ENCODE data around the gene MBD2. TPM values are rescaled to one million over a fixed set of nuclear protein-coding genes. Genes with fewer than 3 reads are reported as not detected.

The MBD2 gene
- total RNA-seq, 5 donors from 2014 or later (not counting 1 experiment from before 2014, with no cell fraction given) = 83.8 to 107 (median 97.5) TPM

DNA sequence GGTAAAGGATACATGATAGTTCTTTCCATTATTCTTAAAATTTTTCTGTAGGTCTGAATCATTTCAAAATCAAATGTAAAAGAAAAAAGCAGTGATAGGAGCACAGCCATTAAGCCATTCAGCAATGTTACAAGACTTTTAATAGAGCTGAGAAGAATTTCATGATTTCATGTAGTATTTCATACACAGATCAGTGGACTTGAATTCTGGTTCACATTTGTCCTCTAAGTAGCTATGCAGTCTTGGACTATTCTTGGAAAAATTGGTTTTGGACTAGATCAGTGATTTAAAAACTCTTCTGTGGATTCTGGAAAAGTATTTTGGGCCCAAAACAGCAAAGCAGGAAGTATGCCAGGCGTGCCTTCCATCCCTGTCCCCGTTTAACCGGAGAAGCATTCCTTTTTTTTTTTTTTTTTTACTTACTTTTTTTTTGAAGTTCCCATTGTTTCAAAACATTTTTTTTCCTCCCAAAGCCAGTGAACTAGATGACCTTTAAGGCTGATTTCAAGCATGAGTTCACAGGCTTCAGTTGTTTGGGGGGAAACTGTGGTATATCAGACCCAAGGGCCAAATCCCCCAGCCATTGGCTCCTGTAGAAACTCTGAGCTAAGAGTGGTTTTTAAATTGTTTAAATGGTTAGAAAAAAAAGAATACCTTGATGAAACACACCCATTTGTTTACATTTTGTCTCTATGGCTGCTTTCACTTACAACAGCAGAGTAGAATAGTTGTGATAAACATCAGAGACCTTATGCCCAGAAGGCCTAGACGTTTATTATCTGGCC is 27.3 kb upstream of the MBD2 start:
- H3K4me3 ChIP-seq (ENCODE audit: control insufficient read depth in 1 of 2, extremely low read depth in 1 of 2, low read length in 1 of 2) = no peak overlapping the region
- no peaks in the 10 kb centered on the region for H3K27me3 Mint-ChIP-seq
- WGBS (ENCODE audit: insufficient coverage) = 100% methylated on average over 1 of the region's 4 CpGs
- no peaks in the 10 kb centered on the region for H3K27me3 ChIP-seq (replicated peaks in 1 of 2; ENCODE audit: control insufficient read depth in 2 of 2, extremely low read depth in 1 of 2, insufficient read depth in 2 of 2, low read length in 1 of 2)
- H3K4me1 ChIP-seq (ENCODE audit: control insufficient read depth in 1 of 2, extremely low read depth in 1 of 2, insufficient read depth in 2 of 2, low read length in 2 of 2) = peaks cover 5 to 16% of the 10 kb centered on the region in 2 experiments
- DNase-seq (no peak), ATAC-seq (replicated peaks in 1 of 4) (no peak)
- H3K36me3 Mint-ChIP-seq = no peaks in the 10 kb centered on the region
- no peaks in the 10 kb centered on the region for H3K36me3 ChIP-seq (ENCODE audit: control insufficient read depth in 2 of 2, extremely low read depth in 1 of 2, insufficient read depth in 1 of 2, low read length in 1 of 2)
- H3K9me3 Mint-ChIP-seq = no peaks in the 10 kb centered on the region
- no peak overlapping the region for H3K4me3 Mint-ChIP-seq
- ChIA-PET POLR2A (interaction anchor here (0.6 to 0.7 kb wide), 2 partner anchors 12 to 44 kb away, joined by 3 to 6 read pairs; no protein-coding TSS in a partner anchor), CTCF (interaction anchor here in 1 of 2 donors (0.8 kb wide), 1 partner anchor 80 kb away, joined by 4 read pairs; no protein-coding TSS in a partner anchor)
- H3K4me1 Mint-ChIP-seq = peaks cover 15 to 25% (median 22%) of the 10 kb centered on the region in 3 donors
- H3K27ac Mint-ChIP-seq = no peak overlapping the region
- H3K9me3 ChIP-seq = no peaks in the 10 kb centered on the region
- no peak overlapping the region for H3K27ac ChIP-seq (ENCODE audit: low read length)

DNA sequence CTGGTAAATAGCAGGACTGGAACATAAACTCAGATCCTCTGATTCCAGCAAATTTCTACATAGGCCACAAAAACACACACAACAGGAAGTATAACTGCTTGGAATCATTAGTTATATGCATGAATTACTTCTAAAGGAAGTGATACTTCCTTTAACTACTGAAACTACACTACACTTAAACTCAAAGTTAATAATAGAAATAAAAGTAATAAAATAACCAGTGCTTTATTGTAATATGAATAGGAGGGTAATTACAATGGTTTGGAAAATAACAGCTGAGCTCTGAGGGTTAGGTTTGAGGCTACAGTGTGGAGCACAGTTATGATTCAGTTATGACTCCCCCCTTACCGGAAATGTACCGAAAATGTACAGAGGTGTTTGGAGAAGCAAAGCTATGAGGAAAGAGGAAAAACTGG is 26.4 kb upstream of the MBD2 start:
- Histone ChIP-seq H3K36me3 (ENCODE audit: control insufficient read depth in 2 of 2, extremely low read depth in 1 of 2, insufficient read depth in 1 of 2, low read length in 1 of 2) (no peaks in the 10 kb centered on the region), H3K4me1 (ENCODE audit: control insufficient read depth in 1 of 2, extremely low read depth in 1 of 2, insufficient read depth in 2 of 2, low read length in 2 of 2) (peaks cover 8 to 17% of the 10 kb centered on the region in 2 experiments), H3K27me3 (replicated peaks in 1 of 2; ENCODE audit: control insufficient read depth in 2 of 2, extremely low read depth in 1 of 2, insufficient read depth in 2 of 2, low read length in 1 of 2) (no peaks in the 10 kb centered on the region), H3K9me3 (no peaks in the 10 kb centered on the region), H3K27ac (ENCODE audit: low read length) (no peak overlapping the region), H3K4me3 (ENCODE audit: control insufficient read depth in 1 of 2, extremely low read depth in 1 of 2, low read length in 1 of 2) (no peak overlapping the region)
- no peak for DNase-seq
- ChIA-PET CTCF (interaction anchor here in 1 of 2 donors (0.7 kb wide), 1 partner anchor 19 kb away, joined by 4 read pairs; no protein-coding TSS in a partner anchor), POLR2A (interaction anchor here (0.6 to 0.7 kb wide), 3 partner anchors 13 to 93 kb away, joined by 4 to 6 read pairs (median 6); partner anchors contain the start of gene POLI (in 1 of the 2))
- Mint-ChIP-seq H3K36me3 (no peaks in the 10 kb centered on the region), H3K4me1 (peaks cover 15 to 26% (median 22%) of the 10 kb centered on the region in 3 donors), H3K27me3 (no peaks in the 10 kb centered on the region), H3K4me3 (no peak overlapping the region), H3K27ac (no peak overlapping the region), H3K9me3 (no peaks in the 10 kb centered on the region)
- no peak for ATAC-seq (replicated peaks in 1 of 4)
- no CpG with 5 or more reads among the region's 2 CpGs for WGBS (ENCODE audit: insufficient coverage)

- Mint-ChIP-seq H3K9me3 (no peaks in the 10 kb centered on the region), H3K27ac (peak overlapping the region; percentile 85 to 95), H3K4me1 (peaks cover 15 to 26% (median 22%) of the 10 kb centered on the region in 3 donors), H3K4me3 (peak overlapping the region in 2 of 3 donors; percentile 32 to 52), H3K36me3 (no peaks in the 10 kb centered on the region), H3K27me3 (peaks cover 0 to 3% of the 10 kb centered on the region in 2 donors)
- WGBS (ENCODE audit: insufficient coverage) = no CpG with 5 or more reads among the region's 9 CpGs
- CTCF ChIA-PET = interaction anchor here (0.6 to 1.0 kb wide), 4 partner anchors 18 to 592 kb away, joined by 3 to 7 read pairs (median 3); partner anchors contain the start of gene POLI (in 1 of the 2)
- H3K27ac ChIP-seq (ENCODE audit: low read length) = peak overlapping the region; percentile 53
- H3K4me3 ChIP-seq (ENCODE audit: control insufficient read depth in 1 of 2, extremely low read depth in 1 of 2, low read length in 1 of 2) = no peak overlapping the region
- POLR2A ChIA-PET = interaction anchor here in 1 of 2 donors (0.5 kb wide), 1 partner anchor 24 kb away, joined by 3 read pairs; no protein-coding TSS in a partner anchor
- ATAC-seq (replicated peaks in 1 of 4) (peak in 3 of 4 experiments; percentile 23 to 52 (median 27)), DNase-seq (peak in 1 of 35 experiments; percentile 18)
- H3K36me3 ChIP-seq (ENCODE audit: control insufficient read depth in 2 of 2, extremely low read depth in 1 of 2, insufficient read depth in 1 of 2, low read length in 1 of 2) = no peaks in the 10 kb centered on the region
- H3K4me1 ChIP-seq (ENCODE audit: control insufficient read depth in 1 of 2, extremely low read depth in 1 of 2, insufficient read depth in 2 of 2, low read length in 2 of 2) = peaks cover 8 to 17% of the 10 kb centered on the region in 2 experiments
- H3K9me3 ChIP-seq = no peaks in the 10 kb centered on the region
- H3K27me3 ChIP-seq (replicated peaks in 1 of 2; ENCODE audit: control insufficient read depth in 2 of 2, extremely low read depth in 1 of 2, insufficient read depth in 2 of 2, low read length in 1 of 2) = no peaks in the 10 kb centered on the region
Measured at GRCh38 chr18:54247511-54248175, 23.2 kb upstream of the MBD2 start.

- Mint-ChIP-seq H3K36me3 (no peaks in the 10 kb centered on the region), H3K9me3 (no peaks in the 10 kb centered on the region), H3K27ac (no peak overlapping the region), H3K4me1 (peaks cover 5 to 6% (median 5%) of the 10 kb centered on the region in 3 donors), H3K4me3 (no peak overlapping the region), H3K27me3 (peaks cover 0 to 3% of the 10 kb centered on the region in 2 donors)
- DNase-seq = no peak
- 93% methylated on average over 19 of the region's 19 CpGs for WGBS (ENCODE audit: insufficient coverage)
- no peak overlapping the region for H3K4me3 ChIP-seq (ENCODE audit: control insufficient read depth in 1 of 2, extremely low read depth in 1 of 2, low read length in 1 of 2)
- H3K9me3 ChIP-seq = no peaks in the 10 kb centered on the region
- peaks cover 0 to 5% of the 10 kb centered on the region in 2 experiments for H3K27me3 ChIP-seq (replicated peaks in 1 of 2; ENCODE audit: control insufficient read depth in 2 of 2, extremely low read depth in 1 of 2, insufficient read depth in 2 of 2, low read length in 1 of 2)
- POLR2A ChIA-PET = no interaction called here
- H3K4me1 ChIP-seq (ENCODE audit: control insufficient read depth in 1 of 2, extremely low read depth in 1 of 2, insufficient read depth in 2 of 2, low read length in 2 of 2) = peaks cover 7 to 8% of the 10 kb centered on the region in 2 experiments
- ATAC-seq (replicated peaks in 1 of 4) = no peak
- H3K36me3 ChIP-seq (ENCODE audit: control insufficient read depth in 2 of 2, extremely low read depth in 1 of 2, insufficient read depth in 1 of 2, low read length in 1 of 2) = no peaks in the 10 kb centered on the region
- no peak overlapping the region for H3K27ac ChIP-seq (ENCODE audit: low read length)
- CTCF ChIA-PET = no interaction called here
Measured at GRCh38 chr18:54242327-54242726, 17.9 kb upstream of the MBD2 start.

GRCh38 chr18:54241483-54241882 is 17.0 kb upstream of the MBD2 start:
- no peaks in the 10 kb centered on the region for H3K36me3 ChIP-seq (ENCODE audit: control insufficient read depth in 2 of 2, extremely low read depth in 1 of 2, insufficient read depth in 1 of 2, low read length in 1 of 2)
- 100% methylated on average over 1 of the region's 4 CpGs for WGBS (ENCODE audit: insufficient coverage)
- Mint-ChIP-seq H3K36me3 (no peaks in the 10 kb centered on the region), H3K4me3 (no peak overlapping the region), H3K27ac (no peak overlapping the region), H3K27me3 (peaks cover 0 to 3% of the 10 kb centered on the region in 2 donors), H3K4me1 (no peaks in the 10 kb centered on the region), H3K9me3 (no peaks in the 10 kb centered on the region)
- ChIA-PET CTCF (interaction anchor here in 1 of 2 donors (1.5 kb wide), 1 partner anchor 18 kb away, joined by 4 read pairs; no protein-coding TSS in a partner anchor), POLR2A (no interaction called here)
- no peak overlapping the region for H3K27ac ChIP-seq (ENCODE audit: low read length)
- peaks cover 0 to under 1% of the 10 kb centered on the region in 2 experiments for H3K4me1 ChIP-seq (ENCODE audit: control insufficient read depth in 1 of 2, extremely low read depth in 1 of 2, insufficient read depth in 2 of 2, low read length in 2 of 2)
- no peak overlapping the region for H3K4me3 ChIP-seq (ENCODE audit: control insufficient read depth in 1 of 2, extremely low read depth in 1 of 2, low read length in 1 of 2)
- H3K27me3 ChIP-seq (replicated peaks in 1 of 2; ENCODE audit: control insufficient read depth in 2 of 2, extremely low read depth in 1 of 2, insufficient read depth in 2 of 2, low read length in 1 of 2) = peaks cover 0 to 5% of the 10 kb centered on the region in 2 experiments
- ATAC-seq (replicated peaks in 1 of 4) (no peak), DNase-seq (no peak)
- H3K9me3 ChIP-seq = no peaks in the 10 kb centered on the region

GRCh38 chr18:54240629-54241107 is 16.2 kb upstream of the MBD2 start:
- DNase-seq = no peak
- Mint-ChIP-seq H3K36me3 (no peaks in the 10 kb centered on the region), H3K27ac (no peak overlapping the region), H3K9me3 (no peaks in the 10 kb centered on the region), H3K27me3 (peaks cover 3 to 5% of the 10 kb centered on the region in 2 donors), H3K4me3 (no peak overlapping the region), H3K4me1 (no peaks in the 10 kb centered on the region)
- Histone ChIP-seq H3K27me3 (replicated peaks in 1 of 2; ENCODE audit: control insufficient read depth in 2 of 2, extremely low read depth in 1 of 2, insufficient read depth in 2 of 2, low read length in 1 of 2) (peaks cover 0 to 5% of the 10 kb centered on the region in 2 experiments), H3K36me3 (ENCODE audit: control insufficient read depth in 2 of 2, extremely low read depth in 1 of 2, insufficient read depth in 1 of 2, low read length in 1 of 2) (no peaks in the 10 kb centered on the region), H3K4me3 (ENCODE audit: control insufficient read depth in 1 of 2, extremely low read depth in 1 of 2, low read length in 1 of 2) (no peak overlapping the region), H3K4me1 (ENCODE audit: control insufficient read depth in 1 of 2, extremely low read depth in 1 of 2, insufficient read depth in 2 of 2, low read length in 2 of 2) (no peaks in the 10 kb centered on the region), H3K9me3 (no peaks in the 10 kb centered on the region), H3K27ac (ENCODE audit: low read length) (no peak overlapping the region)
- WGBS (ENCODE audit: insufficient coverage) = 90% methylated on average over 12 of the region's 13 CpGs
- ATAC-seq (replicated peaks in 1 of 4) = no peak
- ChIA-PET CTCF (interaction anchor here in 1 of 2 donors (1.5 kb wide), 1 partner anchor 18 kb away, joined by 4 read pairs; no protein-coding TSS in a partner anchor), POLR2A (interaction anchor here in 1 of 2 donors (1.0 kb wide), 1 partner anchor 29 kb away, joined by 3 read pairs; the partner anchor contains the start of gene POLI)

Data from T-cell (primary cell).